ENCODE data around the gene EAF1.

- no peak for TF ChIP-seq CTCF (conservative IDR thresholded peaks at IDR 0.05; ENCODE audit: low read length)
- TF ChIP-seq EZH2phosphoT487 (IDR thresholded peaks at IDR 0.05; ENCODE audit: borderline replicate concordance, low read depth, low read length): no peak
These were observed 60.6 kb downstream of the EAF1 start for GRCh38 chr3:15488002-15488401.

Measured in OCI-LY7 (cell line).